ENCODE data around the gene PROSER3. TPM values are rescaled to one million over a fixed set of nuclear protein-coding genes. Genes with fewer than 3 reads are reported as not detected.
A peak's percentile ranks its signal among the peaks of the same experiment; 100 is the strongest.

The PROSER3 gene
- total and polyA plus RNA-seq, 9 of the 15 experiments (the other 6 are each of a cell fraction or from before 2014, with no cell fraction given), result 1.0 to 39.5 (median 5.1) TPM

- no peak for TF ChIP-seq FOXK2 (conservative IDR thresholded peaks at IDR 0.05 in 1 of 2, IDR thresholded peaks at IDR 0.05 in 1 of 2; ENCODE audit: low read depth in 2 of 2)
- no peak for TF ChIP-seq CC2D1A (IDR thresholded peaks at IDR 0.05)
- TF ChIP-seq KLF10 (CRISPR knock-in tag; IDR thresholded peaks at IDR 0.05), result no peak
- peak; percentile 92 for TF ChIP-seq ATF7 (IDR thresholded peaks at IDR 0.05)
- TF ChIP-seq RAD51 (IDR thresholded peaks at IDR 0.05; ENCODE audit: borderline replicate concordance, low read depth), result no peak
- no peak for TF ChIP-seq THRB (CRISPR knock-in tag; conservative IDR thresholded peaks at IDR 0.05)
- TF ChIP-seq SIRT6 (IDR thresholded peaks at IDR 0.05; ENCODE audit: low read depth, low read length), result no peak
- no peak for TF ChIP-seq HDGF (IDR thresholded peaks at IDR 0.05)
- no peak for TF ChIP-seq BMI1 (IDR thresholded peaks at IDR 0.05; ENCODE audit: low read length)
- no peak for TF ChIP-seq E2F6 (IDR thresholded peaks at IDR 0.05; ENCODE audit: borderline replicate concordance in 1 of 2, extremely low read depth in 1 of 2, insufficient read depth in 1 of 2, insufficient read length in 1 of 2, low read depth in 1 of 2, low read length in 1 of 2, poor library complexity in 1 of 2, severe bottlenecking in 1 of 2)
- TF ChIP-seq, protein P1, sequence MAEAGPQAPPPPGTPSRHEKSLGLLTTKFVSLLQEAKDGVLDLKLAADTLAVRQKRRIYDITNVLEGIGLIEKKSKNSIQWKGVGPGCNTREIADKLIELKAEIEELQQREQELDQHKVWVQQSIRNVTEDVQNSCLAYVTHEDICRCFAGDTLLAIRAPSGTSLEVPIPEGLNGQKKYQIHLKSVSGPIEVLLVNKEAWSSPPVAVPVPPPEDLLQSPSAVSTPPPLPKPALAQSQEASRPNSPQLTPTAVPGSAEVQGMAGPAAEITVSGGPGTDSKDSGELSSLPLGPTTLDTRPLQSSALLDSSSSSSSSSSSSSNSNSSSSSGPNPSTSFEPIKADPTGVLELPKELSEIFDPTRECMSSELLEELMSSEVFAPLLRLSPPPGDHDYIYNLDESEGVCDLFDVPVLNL (CRISPR knock-in tag; IDR thresholded peaks at IDR 0.05; ENCODE audit: low read depth), result no peak
- TF ChIP-seq GABPA (tag; conservative IDR thresholded peaks at IDR 0.05; ENCODE audit: low read depth), result peak; percentile 98
- TF ChIP-seq, protein P2, sequence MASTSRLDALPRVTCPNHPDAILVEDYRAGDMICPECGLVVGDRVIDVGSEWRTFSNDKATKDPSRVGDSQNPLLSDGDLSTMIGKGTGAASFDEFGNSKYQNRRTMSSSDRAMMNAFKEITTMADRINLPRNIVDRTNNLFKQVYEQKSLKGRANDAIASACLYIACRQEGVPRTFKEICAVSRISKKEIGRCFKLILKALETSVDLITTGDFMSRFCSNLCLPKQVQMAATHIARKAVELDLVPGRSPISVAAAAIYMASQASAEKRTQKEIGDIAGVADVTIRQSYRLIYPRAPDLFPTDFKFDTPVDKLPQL (IDR thresholded peaks at IDR 0.05; ENCODE audit: extremely low read depth, insufficient read length), result no peak
- TF ChIP-seq DACH1 (IDR thresholded peaks at IDR 0.05; ENCODE audit: partially characterized antibody), result no peak
- TF ChIP-seq RAD21 (CRISPR knock-in tag; conservative IDR thresholded peaks at IDR 0.05 in 1 of 2, IDR thresholded peaks at IDR 0.05 in 1 of 2), result no peak
- TF ChIP-seq ELF4 (CRISPR knock-in tag; IDR thresholded peaks at IDR 0.05), result no peak
- no peak for TF ChIP-seq HEY1 (CRISPR knock-in tag; IDR thresholded peaks at IDR 0.05; ENCODE audit: borderline replicate concordance)
- TF ChIP-seq FOXK1 (CRISPR knock-in tag; IDR thresholded peaks at IDR 0.05; ENCODE audit: borderline replicate concordance), result 0 out of 2 replicates have a peak, but pooled peaks have one; percentile 24
- no peak for TF ChIP-seq STAT5A (IDR thresholded peaks at IDR 0.05; ENCODE audit: borderline replicate concordance, low read length)
- TF ChIP-seq ZNF41 (CRISPR knock-in tag; conservative IDR thresholded peaks at IDR 0.05), result no peak
- TF ChIP-seq STAT5B (CRISPR knock-in tag; IDR thresholded peaks at IDR 0.05), result no peak
- TF ChIP-seq FOXP1 (CRISPR knock-in tag; IDR thresholded peaks at IDR 0.05), result 0 out of 2 replicates have a peak, but pooled peaks have one; percentile 18
- TF ChIP-seq TRIM24 (IDR thresholded peaks at IDR 0.05), result no peak
These were observed 12.5 kb upstream of the PROSER3 start, which contains the start of the genes PSENEN and U2AF1L4 (continued) for GRCh38 chr19:35745328-35746086.

Data from K562 (cell line).